GM12878 (cell line): ENCODE results near the gene ELL. TPM values are rescaled to one million over a fixed set of nuclear protein-coding genes. Genes with fewer than 3 reads are reported as not detected.

ENCODE experiments used
- ATAC-seq: fragments of 200-7000 bp; cut with Tn5 transposase; 3 replicates; pipeline ENCODE4 v1.9.1; 2020; ENCODE audit warnings: mild to moderate bottlenecking, moderate library complexity
- BruUV-seq: library from RNA; stranded (reverse); fragments of 400-500 nt; replicated peaks from 2 replicates; lab custom pipeline; 2021; lab: Mats Ljungman, UMichigan
- CTCF ChIA-PET: fragments of 300-600 bp; sonication (Branson Sonifier 250); formaldehyde crosslinking; extraction: SDS; loops from one replicate; lab custom pipeline; 2021; ENCODE audit warnings: inconsistent platforms; lab: Yijun Ruan, JAX
- POLR2A ChIA-PET: fragments of 350-600 bp; formaldehyde crosslinking; extraction: SDS; loops from one replicate; lab custom pipeline; 2021; ENCODE audit warnings: inconsistent platforms; lab: Charles Lee
- RAD21 ChIA-PET: fragments of 300-600 bp; sonication (Branson Sonifier 250); formaldehyde crosslinking; loops from one replicate; lab custom pipeline; 2023; ENCODE audit warnings: antibody characterized with exemption; ENCODE audit not compliant: unreplicated experiment; lab: Charles Lee
- SMC1A ChIA-PET: fragments of 300-600 bp; sonication (Branson Sonifier 250); formaldehyde crosslinking; loops from one replicate; lab custom pipeline; 2023; ENCODE audit not compliant: unreplicated experiment, uncharacterized antibody; lab: Charles Lee
- DNase-seq: peaks from one replicate; pipeline ENCODE4 v3.0.0-alpha.2; 2011; ENCODE audit warnings: low read depth, low spot score
- FAIRE-seq: peaks from 3 replicates; lab custom pipeline; 2011; peaks lifted over from hg19 to GRCh38; lab: Jason Lieb, UNC
- H2AFZ ChIP-seq: 2 replicates; pipeline ENCODE4 v1.6.0; 2011; ENCODE audit warnings: low read depth, low read length, control low read depth; ENCODE audit not compliant: control insufficient read depth
- H3K27ac ChIP-seq: 2 replicates; pipeline ENCODE4 v1.5.1; 2011; ENCODE audit warnings: control low read depth; ENCODE audit not compliant: control insufficient read depth, insufficient read depth
- H3K27me3 ChIP-seq, 2 experiments: replicated peaks in 1 of 2; 2 replicates each; pipeline versions ENCODE4 v1.6.0 to v1.6.1; 2011; ENCODE audit warnings: low read length in 1 of 2; ENCODE audit not compliant: control insufficient read depth in 2 of 2, insufficient read depth in 2 of 2
- H3K36me3 ChIP-seq, 2 experiments: 2 replicates each; pipeline ENCODE4 v1.5.1; 2011; ENCODE audit warnings: low read length in 1 of 2; ENCODE audit not compliant: control insufficient read depth in 2 of 2, insufficient read depth in 2 of 2
- H3K4me1 ChIP-seq: 2 replicates; pipeline ENCODE4 v1.6.1; 2011; ENCODE audit warnings: mild to moderate bottlenecking, low read length, moderate library complexity, mixed read lengths; ENCODE audit not compliant: control insufficient read depth, insufficient read depth
- H3K4me2 ChIP-seq: 2 replicates; pipeline ENCODE4 v1.6.0; 2011; ENCODE audit warnings: control low read depth; ENCODE audit not compliant: control insufficient read depth, insufficient read depth
- H3K4me3 ChIP-seq: fragments of 200-600 bp; sonication (generic); 2 replicates; pipeline ENCODE4 v1.5.1; 2016
- H3K79me2 ChIP-seq: 2 replicates; pipeline ENCODE4 v1.6.0; 2011; ENCODE audit warnings: low read length; ENCODE audit not compliant: control insufficient read depth, insufficient read depth
- H3K9ac ChIP-seq: 2 replicates; pipeline ENCODE4 v1.8.0; 2011; ENCODE audit warnings: low read length, control low read depth, mixed read lengths; ENCODE audit not compliant: control insufficient read depth, insufficient read depth
- H3K9me3 ChIP-seq: replicated peaks from 3 replicates; pipeline ENCODE4 v1.5.1; 2011; ENCODE audit warnings: mild to moderate bottlenecking, low read length; ENCODE audit not compliant: control insufficient read depth, insufficient read depth
- H4K20me1 ChIP-seq: 2 replicates; pipeline ENCODE4 v1.6.0; 2011; ENCODE audit not compliant: control insufficient read depth, insufficient read depth
- CBX3 ChIP-seq: fragments of 200-600 bp; sonication (generic); IDR thresholded peaks from 2 replicates; pipeline ENCODE4 v1.6.1; 2016; ENCODE audit warnings: low read depth, borderline replicate concordance
- LARP7 ChIP-seq: fragments of 450-650 bp; IDR thresholded peaks from 2 replicates; pipeline ENCODE4 v1.6.1; 2017; ENCODE audit warnings: mild to moderate bottlenecking
- MYC ChIP-seq: IDR thresholded peaks from 2 replicates; pipeline ENCODE4 v1.6.1; 2011; ENCODE audit warnings: mild to moderate bottlenecking, low read length, moderate library complexity, inconsistent platforms; ENCODE audit not compliant: insufficient read depth, insufficient replicate concordance, insufficient read length, severe bottlenecking
- NR2C1 ChIP-seq: fragments of 450-650 bp; IDR thresholded peaks from 2 replicates; pipeline ENCODE4 v1.6.1; 2017; ENCODE audit warnings: antibody characterized with exemption, mild to moderate bottlenecking, moderate library complexity
- TBL1XR1 ChIP-seq: IDR thresholded peaks from 2 replicates; pipeline ENCODE4 v1.6.1; 2012; ENCODE audit warnings: low read depth, low read length, improper control_type of control experiment
- WGBS: methylation state at CpG from one replicate; pipeline ENCODE4 v1.1.6; 2016; ENCODE audit warnings: low lambda C conversion rate; ENCODE audit not compliant: insufficient replicate concordance, insufficient coverage; ENCODE audit errors: missing lambda C conversion rate; 5-methylcytosine and 5-hydroxymethylcytosine counted together
- in situ Hi-C: fragments of 300-500 bp; cut with MboI; formaldehyde crosslinking; loops from 9 replicates; pipeline ENCODE4 v1.14.3; 2018; ENCODE audit warnings: mixed read lengths
- intact Hi-C: fragments of 100-400 bp; cut with micrococcal nuclease; formaldehyde crosslinking; loops from one replicate; pipeline ENCODE4 v1.14.2; 2022; ENCODE audit not compliant: unreplicated experiment
- polyA plus RNA-seq, 11 experiments: library from polyadenylated mRNA; depleted of rRNA in 4 of 11; unstranded in 6 of 11; stranded (reverse) in 5 of 11; fragments of >200 nt; fragmentation: Nextera tagmentation in 4 of 11; fragmentation: Illumina TruSeq in 1 of 11; extraction: Ambion mirVana in 4 of 11; extraction: Trizol in 1 of 11; gene quantifications; 1 replicate in 1 of 11; 2 replicates in 10 of 11; pipeline versions ENCODE4 v1.2.1 to v1.2.3, GENCODE V29; 2011 to 2016; ENCODE audit warnings: inconsistent platforms in 2 of 11, missing spikeins in 2 of 11, low read depth in 1 of 11
- total RNA-seq, 4 experiments: library from RNA; depleted of rRNA in 3 of 4; stranded (reverse); fragments of >200 nt in 3 of 4; fragmentation: Illumina TruSeq in 1 of 4; extraction: Trizol in 1 of 4; gene quantifications; 2 replicates each; pipeline versions ENCODE4 v1.2.1 to v1.2.3, GENCODE V29; 2013 to 2021
- TF ChIP-seq, protein P1 (sequence below): fragments of 150-350 bp; IDR thresholded peaks from 2 replicates; pipeline ENCODE4 v1.6.1; 2014; ENCODE audit warnings: mild to moderate bottlenecking, low read depth, low read length
- TF ChIP-seq, protein P2 (sequence below): fragments of 450-650 bp; IDR thresholded peaks from 2 replicates; pipeline ENCODE4 v1.6.1; 2017; ENCODE audit warnings: antibody characterized with exemption, mild to moderate bottlenecking, moderate library complexity
- TF ChIP-seq, protein P3 (sequence below): fragments of 450-650 bp; IDR thresholded peaks from 2 replicates; pipeline ENCODE4 v1.6.1; 2017; ENCODE audit warnings: mild to moderate bottlenecking
- TF ChIP-seq, protein P4 (sequence below): fragments of 450-650 bp; IDR thresholded peaks from 2 replicates; pipeline ENCODE4 v1.6.1; 2017; ENCODE audit warnings: mild to moderate bottlenecking, moderate library complexity
- TF ChIP-seq, protein P5 (sequence below): IDR thresholded peaks from 2 replicates; pipeline ENCODE4 v1.6.1; 2012; ENCODE audit warnings: low read depth, low read length, improper control_type of control experiment

Gene ELL
- total and polyA plus RNA-seq, 10 of the 15 experiments (the other 5 are each of a cell fraction or from before 2014, with no cell fraction given), result 0.91 to 25.0 (median 9.1) TPM

DNA sequence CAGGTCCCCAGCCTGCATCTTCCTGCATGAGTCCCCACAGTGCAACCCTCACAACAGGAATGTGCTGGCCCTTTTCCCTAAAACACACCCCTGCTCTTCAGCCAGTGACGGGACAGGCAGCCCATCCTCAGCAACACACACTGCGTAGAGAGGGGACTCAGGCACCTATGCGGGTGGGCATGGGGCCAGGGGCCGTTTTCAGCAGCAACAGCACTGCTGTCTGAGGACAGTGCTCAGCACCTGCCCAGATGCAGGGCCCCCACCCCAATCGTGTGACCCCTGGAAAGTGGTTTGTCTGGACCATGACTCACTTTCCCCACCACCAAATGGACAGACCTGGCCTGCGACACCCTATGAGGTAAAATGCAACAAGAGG, 55.9 kb downstream of the ELL start:
- Histone ChIP-seq H3K36me3 (peaks cover 9 to 48% of the 10 kb centered on the region in 2 experiments; a peak in 3 of 4 replicates), H3K4me1 (no peaks in the 10 kb centered on the region), H3K79me2 (no peaks in the 10 kb centered on the region; the same call in 1 of the 2 replicates), H3K9ac (no peak overlapping the region), H3K4me3 (no peak overlapping the region), H3K9me3 (no peaks in the 10 kb centered on the region), H4K20me1 (peaks cover 7% of the 10 kb centered on the region), H3K27me3 (no peaks in the 10 kb centered on the region), H3K27ac (no peak overlapping the region), H2AFZ (no peak overlapping the region), H3K4me2 (no peak overlapping the region)
- ChIA-PET SMC1A (no interaction called here), POLR2A (no interaction called here), RAD21 (interaction anchor here (0.6 kb wide), 1 partner anchor 53 kb away, joined by 5 read pairs; no protein-coding TSS in a partner anchor), CTCF (no interaction called here)
- intact Hi-C loops (no loop called here), in situ Hi-C loops (loop anchor here (25.0 kb wide), 1 partner anchor 396 kb away; no protein-coding TSS in a partner anchor)
- 98% methylated on average over 6 of the region's 6 CpGs for WGBS
- FAIRE-seq (no peak), DNase-seq (no peak), ATAC-seq (no peak)
- no TSS peak for BruUV-seq
- TF ChIP-seq TBL1XR1 (no peak), LARP7 (no peak), CBX3 (no peak), NR2C1 (no peak), MYC (no peak)
- TF ChIP-seq, protein P1, sequence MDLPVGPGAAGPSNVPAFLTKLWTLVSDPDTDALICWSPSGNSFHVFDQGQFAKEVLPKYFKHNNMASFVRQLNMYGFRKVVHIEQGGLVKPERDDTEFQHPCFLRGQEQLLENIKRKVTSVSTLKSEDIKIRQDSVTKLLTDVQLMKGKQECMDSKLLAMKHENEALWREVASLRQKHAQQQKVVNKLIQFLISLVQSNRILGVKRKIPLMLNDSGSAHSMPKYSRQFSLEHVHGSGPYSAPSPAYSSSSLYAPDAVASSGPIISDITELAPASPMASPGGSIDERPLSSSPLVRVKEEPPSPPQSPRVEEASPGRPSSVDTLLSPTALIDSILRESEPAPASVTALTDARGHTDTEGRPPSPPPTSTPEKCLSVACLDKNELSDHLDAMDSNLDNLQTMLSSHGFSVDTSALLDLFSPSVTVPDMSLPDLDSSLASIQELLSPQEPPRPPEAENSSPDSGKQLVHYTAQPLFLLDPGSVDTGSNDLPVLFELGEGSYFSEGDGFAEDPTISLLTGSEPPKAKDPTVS, result no peak
- TF ChIP-seq, protein P2, sequence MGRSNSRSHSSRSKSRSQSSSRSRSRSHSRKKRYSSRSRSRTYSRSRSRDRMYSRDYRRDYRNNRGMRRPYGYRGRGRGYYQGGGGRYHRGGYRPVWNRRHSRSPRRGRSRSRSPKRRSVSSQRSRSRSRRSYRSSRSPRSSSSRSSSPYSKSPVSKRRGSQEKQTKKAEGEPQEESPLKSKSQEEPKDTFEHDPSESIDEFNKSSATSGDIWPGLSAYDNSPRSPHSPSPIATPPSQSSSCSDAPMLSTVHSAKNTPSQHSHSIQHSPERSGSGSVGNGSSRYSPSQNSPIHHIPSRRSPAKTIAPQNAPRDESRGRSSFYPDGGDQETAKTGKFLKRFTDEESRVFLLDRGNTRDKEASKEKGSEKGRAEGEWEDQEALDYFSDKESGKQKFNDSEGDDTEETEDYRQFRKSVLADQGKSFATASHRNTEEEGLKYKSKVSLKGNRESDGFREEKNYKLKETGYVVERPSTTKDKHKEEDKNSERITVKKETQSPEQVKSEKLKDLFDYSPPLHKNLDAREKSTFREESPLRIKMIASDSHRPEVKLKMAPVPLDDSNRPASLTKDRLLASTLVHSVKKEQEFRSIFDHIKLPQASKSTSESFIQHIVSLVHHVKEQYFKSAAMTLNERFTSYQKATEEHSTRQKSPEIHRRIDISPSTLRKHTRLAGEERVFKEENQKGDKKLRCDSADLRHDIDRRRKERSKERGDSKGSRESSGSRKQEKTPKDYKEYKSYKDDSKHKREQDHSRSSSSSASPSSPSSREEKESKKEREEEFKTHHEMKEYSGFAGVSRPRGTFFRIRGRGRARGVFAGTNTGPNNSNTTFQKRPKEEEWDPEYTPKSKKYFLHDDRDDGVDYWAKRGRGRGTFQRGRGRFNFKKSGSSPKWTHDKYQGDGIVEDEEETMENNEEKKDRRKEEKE, result no peak
- TF ChIP-seq, protein P3, sequence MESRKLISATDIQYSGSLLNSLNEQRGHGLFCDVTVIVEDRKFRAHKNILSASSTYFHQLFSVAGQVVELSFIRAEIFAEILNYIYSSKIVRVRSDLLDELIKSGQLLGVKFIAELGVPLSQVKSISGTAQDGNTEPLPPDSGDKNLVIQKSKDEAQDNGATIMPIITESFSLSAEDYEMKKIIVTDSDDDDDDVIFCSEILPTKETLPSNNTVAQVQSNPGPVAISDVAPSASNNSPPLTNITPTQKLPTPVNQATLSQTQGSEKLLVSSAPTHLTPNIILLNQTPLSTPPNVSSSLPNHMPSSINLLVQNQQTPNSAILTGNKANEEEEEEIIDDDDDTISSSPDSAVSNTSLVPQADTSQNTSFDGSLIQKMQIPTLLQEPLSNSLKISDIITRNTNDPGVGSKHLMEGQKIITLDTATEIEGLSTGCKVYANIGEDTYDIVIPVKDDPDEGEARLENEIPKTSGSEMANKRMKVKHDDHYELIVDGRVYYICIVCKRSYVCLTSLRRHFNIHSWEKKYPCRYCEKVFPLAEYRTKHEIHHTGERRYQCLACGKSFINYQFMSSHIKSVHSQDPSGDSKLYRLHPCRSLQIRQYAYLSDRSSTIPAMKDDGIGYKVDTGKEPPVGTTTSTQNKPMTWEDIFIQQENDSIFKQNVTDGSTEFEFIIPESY, result no peak
- TF ChIP-seq, protein P4, sequence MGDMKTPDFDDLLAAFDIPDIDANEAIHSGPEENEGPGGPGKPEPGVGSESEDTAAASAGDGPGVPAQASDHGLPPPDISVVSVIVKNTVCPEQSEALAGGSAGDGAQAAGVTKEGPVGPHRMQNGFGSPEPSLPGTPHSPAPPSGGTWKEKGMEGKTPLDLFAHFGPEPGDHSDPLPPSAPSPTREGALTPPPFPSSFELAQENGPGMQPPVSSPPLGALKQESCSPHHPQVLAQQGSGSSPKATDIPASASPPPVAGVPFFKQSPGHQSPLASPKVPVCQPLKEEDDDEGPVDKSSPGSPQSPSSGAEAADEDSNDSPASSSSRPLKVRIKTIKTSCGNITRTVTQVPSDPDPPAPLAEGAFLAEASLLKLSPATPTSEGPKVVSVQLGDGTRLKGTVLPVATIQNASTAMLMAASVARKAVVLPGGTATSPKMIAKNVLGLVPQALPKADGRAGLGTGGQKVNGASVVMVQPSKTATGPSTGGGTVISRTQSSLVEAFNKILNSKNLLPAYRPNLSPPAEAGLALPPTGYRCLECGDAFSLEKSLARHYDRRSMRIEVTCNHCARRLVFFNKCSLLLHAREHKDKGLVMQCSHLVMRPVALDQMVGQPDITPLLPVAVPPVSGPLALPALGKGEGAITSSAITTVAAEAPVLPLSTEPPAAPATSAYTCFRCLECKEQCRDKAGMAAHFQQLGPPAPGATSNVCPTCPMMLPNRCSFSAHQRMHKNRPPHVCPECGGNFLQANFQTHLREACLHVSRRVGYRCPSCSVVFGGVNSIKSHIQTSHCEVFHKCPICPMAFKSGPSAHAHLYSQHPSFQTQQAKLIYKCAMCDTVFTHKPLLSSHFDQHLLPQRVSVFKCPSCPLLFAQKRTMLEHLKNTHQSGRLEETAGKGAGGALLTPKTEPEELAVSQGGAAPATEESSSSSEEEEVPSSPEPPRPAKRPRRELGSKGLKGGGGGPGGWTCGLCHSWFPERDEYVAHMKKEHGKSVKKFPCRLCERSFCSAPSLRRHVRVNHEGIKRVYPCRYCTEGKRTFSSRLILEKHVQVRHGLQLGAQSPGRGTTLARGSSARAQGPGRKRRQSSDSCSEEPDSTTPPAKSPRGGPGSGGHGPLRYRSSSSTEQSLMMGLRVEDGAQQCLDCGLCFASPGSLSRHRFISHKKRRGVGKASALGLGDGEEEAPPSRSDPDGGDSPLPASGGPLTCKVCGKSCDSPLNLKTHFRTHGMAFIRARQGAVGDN, result no peak
- TF ChIP-seq, protein P5, sequence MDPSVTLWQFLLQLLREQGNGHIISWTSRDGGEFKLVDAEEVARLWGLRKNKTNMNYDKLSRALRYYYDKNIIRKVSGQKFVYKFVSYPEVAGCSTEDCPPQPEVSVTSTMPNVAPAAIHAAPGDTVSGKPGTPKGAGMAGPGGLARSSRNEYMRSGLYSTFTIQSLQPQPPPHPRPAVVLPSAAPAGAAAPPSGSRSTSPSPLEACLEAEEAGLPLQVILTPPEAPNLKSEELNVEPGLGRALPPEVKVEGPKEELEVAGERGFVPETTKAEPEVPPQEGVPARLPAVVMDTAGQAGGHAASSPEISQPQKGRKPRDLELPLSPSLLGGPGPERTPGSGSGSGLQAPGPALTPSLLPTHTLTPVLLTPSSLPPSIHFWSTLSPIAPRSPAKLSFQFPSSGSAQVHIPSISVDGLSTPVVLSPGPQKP, result no peak
